HEK293 (cell line): ENCODE measurements around the gene GGTLC2.

Source experiments
- CTCF ChIA-PET: fragments of 350-600 bp; formaldehyde crosslinking; extraction: SDS; loops from one replicate; lab custom pipeline; 2021; ENCODE audit warnings: antibody characterized with exemption; lab: Yijun Ruan, JAX
- POLR2A ChIA-PET: fragments of 300-600 bp; formaldehyde crosslinking; extraction: SDS; loops from one replicate; lab custom pipeline; 2020; ENCODE audit warnings: antibody characterized with exemption, inconsistent platforms; lab: Yijun Ruan, JAX
- H3K27ac ChIP-seq: fragments of 200-500 bp; sonication (Bioruptor generic); 2 replicates; pipeline ENCODE4 v1.5.1; 2014; ENCODE audit warnings: low read depth, low read length, control low read depth, inconsistent platforms; ENCODE audit errors: extremely low read depth
- H3K36me3 ChIP-seq, 2 experiments: fragments of 200-500 bp in 1 of 2; sonication (Bioruptor generic) in 1 of 2; 1 replicate in 1 of 2; 2 replicates in 1 of 2; pipeline ENCODE4 v1.5.1; 2014 to 2017; ENCODE audit warnings: inconsistent platforms in 2 of 2, low read length in 2 of 2; ENCODE audit not compliant: control insufficient read depth in 2 of 2, insufficient read depth in 1 of 2
- H3K4me1 ChIP-seq: fragments of 200-500 bp; sonication (Bioruptor generic); 2 replicates; pipeline ENCODE4 v1.5.1; 2014; ENCODE audit warnings: mild to moderate bottlenecking, low read length, inconsistent platforms; ENCODE audit not compliant: control insufficient read depth, insufficient read depth
- H3K4me3 ChIP-seq: 2 replicates; pipeline ENCODE4 v1.5.1; 2011; ENCODE audit warnings: low read depth, mild to moderate bottlenecking, control low read depth, low read length, moderate library complexity
- H3K9me3 ChIP-seq: fragments of 200-500 bp; sonication (Bioruptor generic); 2 replicates; pipeline ENCODE4 v1.5.1; 2014; ENCODE audit warnings: low read depth, low read length, inconsistent platforms; ENCODE audit not compliant: control insufficient read depth, insufficient read depth
- BCL11A ChIP-seq: fragments of 450-650 bp; formaldehyde crosslinking; IDR thresholded peaks from 2 replicates; pipeline ENCODE4 v1.5.1; 2016; ENCODE audit warnings: low read depth, missing biosample characterization, missing genetic modification characterization
- GFI1B ChIP-seq: fragments of 450-650 bp; formaldehyde crosslinking; IDR thresholded peaks from 2 replicates; pipeline ENCODE4 v1.5.1; 2016; ENCODE audit warnings: missing biosample characterization, missing genetic modification characterization
- GLI2 ChIP-seq: fragments of 450-650 bp; formaldehyde crosslinking; IDR thresholded peaks from 2 replicates; pipeline ENCODE4; 2017; ENCODE audit warnings: missing biosample characterization, missing genetic modification characterization, low read depth, borderline replicate concordance
- PBX3 ChIP-seq: sonication (generic); formaldehyde crosslinking; IDR thresholded peaks from 2 replicates; pipeline ENCODE4 v1.8.1; 2022; ENCODE audit warnings: mild to moderate bottlenecking, moderate library complexity, missing genetic modification reagents
- PRDM1 ChIP-seq: fragments of 450-650 bp; formaldehyde crosslinking; IDR thresholded peaks from 2 replicates; pipeline ENCODE4; 2016; ENCODE audit warnings: missing biosample characterization, missing genetic modification characterization
- ZBTB7A ChIP-seq: fragments of 450-650 bp; formaldehyde crosslinking; IDR thresholded peaks from 2 replicates; pipeline ENCODE4 v1.5.1; 2016; ENCODE audit warnings: low read depth, missing biosample characterization, missing genetic modification characterization
- ZNF23 ChIP-seq: fragments of 450-650 bp; formaldehyde crosslinking; IDR thresholded peaks from 2 replicates; pipeline ENCODE4 v1.5.1; 2016; ENCODE audit warnings: missing biosample characterization, missing genetic modification characterization, borderline replicate concordance
- ZNF354C ChIP-seq: fragments of 450-650 bp; formaldehyde crosslinking; IDR thresholded peaks from 2 replicates; pipeline ENCODE4 v1.5.1; 2016; ENCODE audit warnings: missing biosample characterization, missing genetic modification characterization, low read depth, borderline replicate concordance
- ZNF48 ChIP-seq: fragments of 450-650 bp; formaldehyde crosslinking; IDR thresholded peaks from 2 replicates; pipeline ENCODE4 v1.5.1; 2016; ENCODE audit warnings: missing biosample characterization, missing genetic modification characterization
- ZNF596 ChIP-seq: fragments of 450-650 bp; IDR thresholded peaks from 2 replicates; pipeline ENCODE4 v1.5.0; 2018; ENCODE audit warnings: missing biosample characterization, mild to moderate bottlenecking, missing genetic modification characterization, moderate library complexity
- ZNF623 ChIP-seq: fragments of 450-650 bp; formaldehyde crosslinking; IDR thresholded peaks from 2 replicates; pipeline ENCODE4 v1.5.1; 2016; ENCODE audit warnings: missing biosample characterization, missing genetic modification characterization
- ZNF660 ChIP-seq: fragments of 450-650 bp; IDR thresholded peaks from 2 replicates; pipeline ENCODE4 v1.5.1; 2018; ENCODE audit warnings: missing biosample characterization, mild to moderate bottlenecking, missing genetic modification characterization
- ZNF664 ChIP-seq: fragments of 450-650 bp; formaldehyde crosslinking; IDR thresholded peaks from 2 replicates; pipeline ENCODE4 v1.5.1; 2016; ENCODE audit warnings: missing biosample characterization, missing genetic modification characterization
- ZNF701 ChIP-seq: fragments of 450-650 bp; formaldehyde crosslinking; IDR thresholded peaks from 2 replicates; pipeline ENCODE4 v1.5.1; 2016; ENCODE audit warnings: missing biosample characterization, missing genetic modification characterization
- ZNF747 ChIP-seq: fragments of 450-650 bp; formaldehyde crosslinking; IDR thresholded peaks from 2 replicates; pipeline ENCODE4 v1.5.1; 2016; ENCODE audit warnings: missing biosample characterization, missing genetic modification characterization
- ZNF785 ChIP-seq: fragments of 450-650 bp; formaldehyde crosslinking; IDR thresholded peaks from 2 replicates; pipeline ENCODE4 v1.5.1; 2016; ENCODE audit warnings: missing biosample characterization, missing genetic modification characterization
- TF ChIP-seq, protein P1 (sequence below): fragments of 450-650 bp; formaldehyde crosslinking; IDR thresholded peaks from 2 replicates; pipeline ENCODE4 v1.5.1; 2016; ENCODE audit warnings: missing biosample characterization, missing genetic modification characterization

The GGTLC2 gene

DNA sequence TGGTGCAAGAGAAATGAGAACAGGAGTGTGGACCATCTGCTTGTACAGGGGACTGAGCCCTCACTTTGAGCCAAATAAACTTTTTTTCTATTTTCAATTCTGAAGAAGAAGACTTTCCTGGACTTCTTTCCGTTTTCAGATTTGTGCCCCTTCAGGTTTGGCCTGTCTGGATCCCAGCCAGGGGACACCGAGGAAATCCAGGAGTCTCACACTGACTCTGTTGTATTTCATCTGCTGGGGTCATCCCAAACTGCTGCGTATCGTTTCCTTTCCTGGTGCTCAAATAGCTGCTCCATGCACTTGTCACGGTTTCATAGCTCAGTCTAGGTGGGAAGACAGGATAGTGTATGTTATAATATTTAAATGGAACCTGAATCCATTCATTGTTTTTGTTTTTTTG is 51.7 kb downstream of the GGTLC2 start:
- ChIA-PET CTCF (interaction anchor here (0.6 to 1.0 kb wide), 4 partner anchors 14 to 988 kb away, joined by 3 to 6 read pairs (median 4); no protein-coding TSS in a partner anchor), POLR2A (no interaction called here)
- no peak overlapping the region for H3K4me3 ChIP-seq
- H3K27ac ChIP-seq: no peak overlapping the region
- no peaks in the 10 kb centered on the region for H3K4me1 ChIP-seq
- no peaks in the 10 kb centered on the region for H3K36me3 ChIP-seq
- no peaks in the 10 kb centered on the region for H3K9me3 ChIP-seq
- TF ChIP-seq ZNF23 (no peak), GLI2 (tag by site-specific recombination) (no peak), ZNF623 (tag by site-specific recombination) (no peak), ZNF660 (tag by site-specific recombination) (no peak), GFI1B (tag by site-specific recombination) (no peak), BCL11A (tag by site-specific recombination) (no peak), ZNF48 (tag by site-specific recombination) (no peak), PRDM1 (no peak), ZBTB7A (no peak), ZNF596 (tag by site-specific recombination) (no peak), ZNF785 (tag by site-specific recombination) (no peak), ZNF701 (tag by site-specific recombination) (no peak), ZNF747 (tag by site-specific recombination) (no peak), PBX3 (CRISPR knock-in tag) (no peak), ZNF664 (tag by site-specific recombination) (no peak), ZNF354C (tag by site-specific recombination) (no peak)
- TF ChIP-seq, protein P1, sequence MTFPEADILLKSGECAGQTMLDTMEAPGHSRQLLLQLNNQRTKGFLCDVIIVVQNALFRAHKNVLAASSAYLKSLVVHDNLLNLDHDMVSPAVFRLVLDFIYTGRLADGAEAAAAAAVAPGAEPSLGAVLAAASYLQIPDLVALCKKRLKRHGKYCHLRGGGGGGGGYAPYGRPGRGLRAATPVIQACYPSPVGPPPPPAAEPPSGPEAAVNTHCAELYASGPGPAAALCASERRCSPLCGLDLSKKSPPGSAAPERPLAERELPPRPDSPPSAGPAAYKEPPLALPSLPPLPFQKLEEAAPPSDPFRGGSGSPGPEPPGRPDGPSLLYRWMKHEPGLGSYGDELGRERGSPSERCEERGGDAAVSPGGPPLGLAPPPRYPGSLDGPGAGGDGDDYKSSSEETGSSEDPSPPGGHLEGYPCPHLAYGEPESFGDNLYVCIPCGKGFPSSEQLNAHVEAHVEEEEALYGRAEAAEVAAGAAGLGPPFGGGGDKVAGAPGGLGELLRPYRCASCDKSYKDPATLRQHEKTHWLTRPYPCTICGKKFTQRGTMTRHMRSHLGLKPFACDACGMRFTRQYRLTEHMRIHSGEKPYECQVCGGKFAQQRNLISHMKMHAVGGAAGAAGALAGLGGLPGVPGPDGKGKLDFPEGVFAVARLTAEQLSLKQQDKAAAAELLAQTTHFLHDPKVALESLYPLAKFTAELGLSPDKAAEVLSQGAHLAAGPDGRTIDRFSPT: no peak
